ENCODE measurements around the gene PHF21B. TPM values are rescaled to one million over a fixed set of nuclear protein-coding genes. Genes with fewer than 3 reads are reported as not detected.
A peak's percentile ranks its signal among the peaks of the same experiment; 100 is the strongest.
"Not testable (repeated sequence)": the region's sequence is repeated elsewhere in the genome, so short reads cannot be mapped to it uniquely, and the experiment has no call there.

Gene PHF21B
- total RNA-seq (2012; rRNA removed): not detected in 2 replicates

- Histone ChIP-seq H3K9me3 (replicated peaks; ENCODE audit: low read length) (no peaks in the 10 kb centered on the region), H3K27me3 (ENCODE audit: control insufficient read depth, insufficient read depth, low read length) (peaks cover 56% of the 10 kb centered on the region), H3K4me3 (ENCODE audit: low read length) (peak within 1 kb of the TSS; percentile 72), H3K9ac (ENCODE audit: low read depth, low read length) (peak within 1 kb of the TSS; percentile 45), H3K36me3 (ENCODE audit: insufficient read depth, low read length) (no peaks in the 10 kb centered on the region), H3K4me1 (ENCODE audit: control insufficient read depth, insufficient read depth, low read length) (peaks cover 9% of the 10 kb centered on the region), H3K4me2 (ENCODE audit: low read length) (peak within 1 kb of the TSS; percentile 89)
These were observed at the start of gene PHF21B for GRCh38 chr22:45009606-45010531. PHF21B (minus strand) TSS chr22:45010005; CDS start chr22:45009549, 456 bp downstream.

- H3K36me3 ChIP-seq (ENCODE audit: insufficient read depth, low read length): no peaks in the 10 kb centered on the region
- H3K27me3 ChIP-seq (ENCODE audit: control insufficient read depth, insufficient read depth, low read length): peaks cover 5% of the 10 kb centered on the region
- no peak overlapping the region for H3K9ac ChIP-seq (ENCODE audit: low read depth, low read length)
- H3K9me3 ChIP-seq (replicated peaks; ENCODE audit: low read length): no peaks in the 10 kb centered on the region
- no peak overlapping the region for H3K4me2 ChIP-seq (ENCODE audit: low read length)
- H3K4me1 ChIP-seq (ENCODE audit: control insufficient read depth, insufficient read depth, low read length): peaks cover 21% of the 10 kb centered on the region
- no peak overlapping the region for H3K4me3 ChIP-seq (ENCODE audit: low read length)
These were observed 49.5 kb upstream of the PHF21B start for GRCh38 chr22:45059296-45059695.

DNA sequence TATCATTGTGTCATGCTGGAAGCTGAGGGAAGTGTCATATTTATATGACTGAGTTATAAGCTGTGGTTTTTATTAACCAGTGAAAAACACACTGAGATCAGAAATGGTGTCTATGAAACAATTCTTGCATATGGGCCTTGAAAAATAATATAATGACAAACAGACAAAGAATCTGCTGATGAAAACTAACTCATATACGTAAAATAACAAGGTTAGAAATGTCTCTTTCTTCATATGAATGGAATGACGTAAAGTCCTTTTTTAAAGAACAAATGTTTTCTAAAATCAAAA lies 48.8 kb upstream of the PHF21B start:
- Histone ChIP-seq H3K36me3 (ENCODE audit: insufficient read depth, low read length) (no peaks in the 10 kb centered on the region), H3K9ac (ENCODE audit: low read depth, low read length) (no peak overlapping the region), H3K4me1 (ENCODE audit: control insufficient read depth, insufficient read depth, low read length) (peaks cover 14% of the 10 kb centered on the region), H3K4me3 (ENCODE audit: low read length) (no peak overlapping the region), H3K4me2 (ENCODE audit: low read length) (no peak overlapping the region), H3K9me3 (replicated peaks; ENCODE audit: low read length) (no peaks in the 10 kb centered on the region), H3K27me3 (ENCODE audit: control insufficient read depth, insufficient read depth, low read length) (peaks cover 9% of the 10 kb centered on the region)

GRCh38 chr22:45055936-45056335 lies 46.1 kb upstream of the PHF21B start:
- Histone ChIP-seq H3K4me3 (ENCODE audit: low read length) (no peak overlapping the region), H3K36me3 (ENCODE audit: insufficient read depth, low read length) (no peaks in the 10 kb centered on the region), H3K27me3 (ENCODE audit: control insufficient read depth, insufficient read depth, low read length) (peaks cover 28% of the 10 kb centered on the region), H3K9ac (ENCODE audit: low read depth, low read length) (no peak overlapping the region), H3K4me1 (ENCODE audit: control insufficient read depth, insufficient read depth, low read length) (peaks cover 11% of the 10 kb centered on the region), H3K4me2 (ENCODE audit: low read length) (no peak overlapping the region), H3K9me3 (replicated peaks; ENCODE audit: low read length) (no peaks in the 10 kb centered on the region)

DNA sequence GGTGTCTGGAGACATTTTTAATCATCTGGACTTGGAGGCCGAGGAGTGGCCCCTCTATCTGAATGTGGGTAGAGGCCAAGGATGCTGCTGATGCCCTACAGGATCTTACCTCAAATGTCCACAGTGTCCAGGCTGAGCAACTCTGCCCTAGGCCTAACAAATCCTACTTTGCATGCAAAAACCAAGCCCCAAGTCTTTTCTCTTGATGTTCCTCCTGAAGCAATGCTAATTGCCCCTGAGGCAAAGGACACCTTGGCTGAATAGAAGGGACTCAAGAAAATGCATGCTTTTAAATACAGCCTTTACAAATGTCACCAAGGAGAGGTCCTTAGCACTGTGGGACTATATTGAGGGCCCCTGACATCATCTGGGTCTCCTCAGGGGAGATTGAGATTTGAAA lies 43.8 kb upstream of the PHF21B start:
- peaks cover 51% of the 10 kb centered on the region for H3K27me3 ChIP-seq (ENCODE audit: control insufficient read depth, insufficient read depth, low read length)
- H3K9ac ChIP-seq (ENCODE audit: low read depth, low read length): no peak overlapping the region
- peaks cover 7% of the 10 kb centered on the region for H3K4me1 ChIP-seq (ENCODE audit: control insufficient read depth, insufficient read depth, low read length)
- H3K36me3 ChIP-seq (ENCODE audit: insufficient read depth, low read length): no peaks in the 10 kb centered on the region
- no peaks in the 10 kb centered on the region for H3K9me3 ChIP-seq (replicated peaks; ENCODE audit: low read length)
- H3K4me2 ChIP-seq (ENCODE audit: low read length): no peak overlapping the region
- no peak overlapping the region for H3K4me3 ChIP-seq (ENCODE audit: low read length)

- Histone ChIP-seq H3K9me3 (replicated peaks; ENCODE audit: low read length) (no peaks in the 10 kb centered on the region), H3K9ac (ENCODE audit: low read depth, low read length) (no peak overlapping the region), H3K27me3 (ENCODE audit: control insufficient read depth, insufficient read depth, low read length) (peaks cover 54% of the 10 kb centered on the region)
These were observed 43.3 kb upstream of the PHF21B start for GRCh38 chr22:45053094-45053493.

DNA sequence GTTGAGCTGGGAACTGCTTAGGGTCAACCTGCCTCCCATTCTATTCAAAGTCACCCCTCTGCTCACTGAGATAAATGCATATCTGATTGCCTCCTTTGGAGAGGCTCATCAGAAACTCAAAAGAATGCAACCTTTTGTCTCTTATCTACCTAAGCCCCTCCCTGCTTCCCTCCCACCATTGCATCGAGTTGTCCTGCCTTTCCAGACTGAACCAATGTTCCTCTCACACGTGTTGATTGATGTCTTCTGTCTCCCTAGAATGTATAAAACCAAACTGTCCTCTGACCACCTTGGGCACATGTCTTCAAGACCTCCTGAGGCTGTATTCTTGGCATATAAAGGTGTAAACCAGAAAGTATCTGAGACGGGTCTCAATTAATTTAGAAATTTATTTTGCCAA lies 42.9 kb upstream of the PHF21B start:
- H3K36me3 ChIP-seq (ENCODE audit: insufficient read depth, low read length): not testable (repeated sequence)

More at GRCh38 chr22:45053094-45053493, 43.3 kb upstream of the PHF21B start:
- Histone ChIP-seq H3K4me2 (ENCODE audit: low read length) (no peak overlapping the region), H3K36me3 (ENCODE audit: insufficient read depth, low read length) (no peaks in the 10 kb centered on the region), H3K4me1 (ENCODE audit: control insufficient read depth, insufficient read depth, low read length) (peaks cover 2% of the 10 kb centered on the region), H3K4me3 (ENCODE audit: low read length) (no peak overlapping the region)

DNA sequence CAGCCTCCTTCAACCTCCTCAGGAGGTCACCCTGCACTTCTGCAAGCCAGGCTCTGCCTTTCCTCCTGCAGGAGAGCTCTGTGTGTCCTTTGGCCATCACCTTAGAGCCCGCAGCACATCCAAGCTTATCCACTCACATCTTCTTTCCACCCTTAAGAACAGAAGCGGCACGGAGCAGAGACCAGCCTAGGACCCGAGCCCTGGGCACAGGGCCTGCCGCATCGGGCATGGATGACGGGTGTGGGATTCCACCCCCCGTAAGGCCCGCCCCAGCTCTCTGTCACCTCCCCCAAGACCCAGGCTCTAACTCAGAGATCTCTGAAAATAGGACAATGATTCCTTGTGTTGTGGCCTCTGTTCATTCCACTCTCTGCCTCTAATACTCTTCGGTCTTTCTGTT lies 42.1 kb upstream of the PHF21B start:
- H3K36me3 ChIP-seq (ENCODE audit: insufficient read depth, low read length): no peaks in the 10 kb centered on the region
- H3K4me1 ChIP-seq (ENCODE audit: control insufficient read depth, insufficient read depth, low read length): no peaks in the 10 kb centered on the region
- H3K4me2 ChIP-seq (ENCODE audit: low read length): no peak overlapping the region
- H3K27me3 ChIP-seq (ENCODE audit: control insufficient read depth, insufficient read depth, low read length): peaks cover 62% of the 10 kb centered on the region
- no peak overlapping the region for H3K4me3 ChIP-seq (ENCODE audit: low read length)
- H3K9me3 ChIP-seq (replicated peaks; ENCODE audit: low read length): no peaks in the 10 kb centered on the region
- H3K9ac ChIP-seq (ENCODE audit: low read depth, low read length): no peak overlapping the region

More for the DNA sequence above, 42.9 kb upstream of the PHF21B start:
- H3K9ac ChIP-seq (ENCODE audit: low read depth, low read length); H3K4me1 ChIP-seq (ENCODE audit: control insufficient read depth, insufficient read depth, low read length); H3K4me2 ChIP-seq (ENCODE audit: low read length); H3K4me3 ChIP-seq (ENCODE audit: low read length); H3K9me3 ChIP-seq (replicated peaks; ENCODE audit: low read length): not testable (repeated sequence)
- H3K27me3 ChIP-seq (ENCODE audit: control insufficient read depth, insufficient read depth, low read length): peaks cover 55% of the 10 kb centered on the region

DNA sequence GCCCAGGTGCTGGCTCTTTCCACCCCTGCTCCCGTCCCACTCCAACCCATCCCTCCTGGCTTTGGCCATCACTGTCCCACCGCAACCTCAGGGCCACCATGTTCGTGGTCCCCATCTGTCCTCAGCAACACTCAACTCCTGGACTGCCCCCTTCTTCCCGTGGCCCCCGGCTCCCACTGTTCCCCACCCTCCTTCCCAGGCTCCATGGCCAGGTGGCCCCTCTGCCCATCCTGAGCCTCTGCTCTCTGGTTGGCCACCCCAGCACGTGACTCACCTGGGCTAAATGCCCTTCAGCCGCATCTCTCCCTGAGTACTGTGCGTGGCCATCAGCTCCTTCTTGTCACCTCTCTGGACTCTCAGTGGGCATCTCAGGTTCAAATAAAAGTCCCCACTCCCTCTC lies 41.6 kb upstream of the PHF21B start:
- Histone ChIP-seq H3K4me2 (ENCODE audit: low read length) (no peak overlapping the region), H3K36me3 (ENCODE audit: insufficient read depth, low read length) (no peaks in the 10 kb centered on the region), H3K9ac (ENCODE audit: low read depth, low read length) (no peak overlapping the region), H3K4me1 (ENCODE audit: control insufficient read depth, insufficient read depth, low read length) (no peaks in the 10 kb centered on the region), H3K9me3 (replicated peaks; ENCODE audit: low read length) (no peaks in the 10 kb centered on the region), H3K27me3 (ENCODE audit: control insufficient read depth, insufficient read depth, low read length) (peaks cover 60% of the 10 kb centered on the region), H3K4me3 (ENCODE audit: low read length) (no peak overlapping the region)

DNA sequence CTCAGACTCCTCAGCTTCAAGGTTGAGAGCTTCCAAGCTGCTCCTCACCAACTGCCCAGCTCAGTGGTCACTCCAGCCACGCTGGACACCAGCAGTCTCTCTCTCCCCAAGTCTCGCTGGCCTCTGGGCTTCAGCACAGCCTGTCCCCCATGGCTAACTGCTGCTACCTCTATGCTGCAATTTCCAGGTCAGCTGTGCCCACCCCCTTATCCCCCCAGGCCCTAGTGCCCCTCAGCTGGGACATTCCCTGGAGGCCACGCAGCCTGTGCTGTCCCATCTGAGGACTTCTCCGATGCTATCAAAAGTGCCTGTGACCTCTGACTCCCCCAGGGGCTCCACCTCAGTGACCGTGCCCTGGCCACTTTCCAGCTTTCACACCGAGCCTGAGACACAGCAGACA lies 37.5 kb upstream of the PHF21B start:
- Histone ChIP-seq H3K9me3 (replicated peaks; ENCODE audit: low read length) (no peaks in the 10 kb centered on the region), H3K4me2 (ENCODE audit: low read length) (no peak overlapping the region), H3K36me3 (ENCODE audit: insufficient read depth, low read length) (no peaks in the 10 kb centered on the region), H3K9ac (ENCODE audit: low read depth, low read length) (no peak overlapping the region), H3K27me3 (ENCODE audit: control insufficient read depth, insufficient read depth, low read length) (peaks cover 59% of the 10 kb centered on the region), H3K4me1 (ENCODE audit: control insufficient read depth, insufficient read depth, low read length) (no peaks in the 10 kb centered on the region), H3K4me3 (ENCODE audit: low read length) (no peak overlapping the region)

GRCh38 chr22:45045208-45045607 lies 35.4 kb upstream of the PHF21B start:
- no peaks in the 10 kb centered on the region for H3K9me3 ChIP-seq (replicated peaks; ENCODE audit: low read length)
- H3K9ac ChIP-seq (ENCODE audit: low read depth, low read length): no peak overlapping the region
- no peak overlapping the region for H3K4me3 ChIP-seq (ENCODE audit: low read length)
- no peak overlapping the region for H3K4me2 ChIP-seq (ENCODE audit: low read length)
- no peaks in the 10 kb centered on the region for H3K36me3 ChIP-seq (ENCODE audit: insufficient read depth, low read length)
- H3K4me1 ChIP-seq (ENCODE audit: control insufficient read depth, insufficient read depth, low read length): no peaks in the 10 kb centered on the region
- peaks cover 50% of the 10 kb centered on the region for H3K27me3 ChIP-seq (ENCODE audit: control insufficient read depth, insufficient read depth, low read length)

DNA sequence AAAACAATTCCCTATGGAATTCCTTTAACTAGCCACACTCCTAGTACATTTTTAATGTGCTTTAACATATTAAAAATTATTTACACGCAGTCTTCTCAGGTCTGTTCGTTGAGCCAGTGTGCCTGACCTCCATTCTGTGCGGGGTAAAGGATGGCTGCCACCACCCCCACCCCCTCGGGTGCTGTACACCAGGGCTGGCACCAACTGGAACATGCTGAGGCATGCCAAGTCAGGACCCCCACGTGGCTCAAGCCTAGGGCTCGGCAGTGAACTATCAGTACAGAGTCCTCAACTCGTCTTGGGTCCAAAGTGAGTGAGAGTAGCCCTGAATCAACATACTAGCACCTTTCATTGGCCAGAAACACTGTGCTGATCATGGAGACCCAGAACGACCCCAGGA lies 32.5 kb upstream of the PHF21B start:
- H3K4me2 ChIP-seq (ENCODE audit: low read length): no peak overlapping the region
- H3K4me3 ChIP-seq (ENCODE audit: low read length): no peak overlapping the region
- H3K4me1 ChIP-seq (ENCODE audit: control insufficient read depth, insufficient read depth, low read length): no peaks in the 10 kb centered on the region
- peaks cover 3% of the 10 kb centered on the region for H3K9me3 ChIP-seq (replicated peaks; ENCODE audit: low read length)
- no peak overlapping the region for H3K9ac ChIP-seq (ENCODE audit: low read depth, low read length)
- peaks cover 35% of the 10 kb centered on the region for H3K27me3 ChIP-seq (ENCODE audit: control insufficient read depth, insufficient read depth, low read length)
- no peaks in the 10 kb centered on the region for H3K36me3 ChIP-seq (ENCODE audit: insufficient read depth, low read length)

Data from skeletal muscle satellite cell (primary cell).